ENCODE results near the gene ZNF616. TPM values are rescaled to one million over a fixed set of nuclear protein-coding genes. Genes with fewer than 3 reads are reported as not detected.
A peak's percentile ranks its signal among the peaks of the same experiment; 100 is the strongest.

The ZNF616 gene
- total RNA-seq, 4 donors from 2014 or later, result 1.1 to 5.3 (median 2.4) TPM

GRCh38 chr19:52172347-52172746, 32.6 kb upstream of the ZNF616 start:
- DNase-seq (no peak), ATAC-seq (no peak)
- Histone ChIP-seq H3K4me3 (peak overlapping the region in 2 of 4 donors; percentile 71 to 94), H3K9me3 (no peaks in the 10 kb centered on the region), H3K27me3 (no peaks in the 10 kb centered on the region), H3K36me3 (peaks cover 0 to 8% of the 10 kb centered on the region in 2 donors), H3K27ac (peak overlapping the region; percentile 78 to 85 (median 84)), H3K4me1 (peaks cover 7 to 9% of the 10 kb centered on the region in 2 donors)
- no peak for TF ChIP-seq POLR2A (IDR thresholded peaks at IDR 0.05)
- no peak for TF ChIP-seq CTCF (IDR thresholded peaks at IDR 0.05 in 4 of 5, conservative IDR thresholded peaks at IDR 0.05 in 1 of 5)
- intact Hi-C loops (cut with DNase I; ENCODE audit: low total_unique reads), result no loop called here
- in situ Hi-C loops (cut with MboI; ENCODE audit: low sequenced_read_pairs in 4 of 4), result no loop called here

- Histone ChIP-seq H3K27me3 (no peaks in the 10 kb centered on the region), H3K9me3 (no peaks in the 10 kb centered on the region), H3K27ac (peak within 1 kb of the TSS; percentile 78 to 85 (median 84)), H3K4me1 (peaks cover 7 to 9% of the 10 kb centered on the region in 2 donors), H3K36me3 (peaks cover 0 to 15% of the 10 kb centered on the region in 2 donors), H3K4me3 (peak within 1 kb of the TSS; percentile 71 to 94 (median 82))
- TF ChIP-seq POLR2A (IDR thresholded peaks at IDR 0.05) (peak in 1 of 2 donors; percentile 13), CTCF (IDR thresholded peaks at IDR 0.05 in 4 of 5, conservative IDR thresholded peaks at IDR 0.05 in 1 of 5) (no peak)
- peak; percentile 91 to 92 for ATAC-seq
- intact Hi-C loops (cut with DNase I; ENCODE audit: low total_unique reads) (loop anchor here (1.0 kb wide), 2 partner anchors 18 to 31 kb away; no protein-coding TSS in a partner anchor), in situ Hi-C loops (cut with MboI; ENCODE audit: low sequenced_read_pairs in 4 of 4) (no loop called here)
- peak; percentile 83 to 84 for DNase-seq
These were observed 31.8 kb upstream of the ZNF616 start, which contains the start of gene ZNF836 for GRCh38 chr19:52171321-52172169. TSS of gene ZNF836 (minus strand) at chr19:52171621. CDS start at chr19:52168072, 3,549 bp downstream.

DNA sequence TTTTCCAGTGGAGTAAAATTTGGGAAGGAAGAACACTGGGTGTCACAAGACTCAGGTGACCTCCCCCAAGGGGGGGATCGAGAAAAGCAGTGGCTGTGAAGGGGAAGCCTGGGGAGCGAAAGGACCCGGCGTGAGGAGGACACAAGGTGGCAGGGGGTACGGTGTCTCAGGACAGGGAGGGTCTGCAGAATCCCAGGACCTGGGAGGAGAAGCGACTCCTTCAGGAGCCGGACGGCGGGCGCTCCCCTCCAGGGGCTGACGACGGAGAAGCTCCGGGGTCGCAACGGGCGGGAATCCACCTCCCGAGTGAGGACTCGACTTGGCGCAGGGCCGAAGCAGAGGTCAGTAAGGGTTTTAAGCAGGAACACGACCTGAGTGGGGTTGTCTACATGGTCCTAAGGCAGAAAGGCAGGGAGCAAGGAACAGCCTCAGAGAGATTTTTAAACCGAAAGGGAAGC, 31.2 kb upstream of the ZNF616 start:
- no peak for DNase-seq
- Histone ChIP-seq H3K36me3 (peaks cover 0 to 21% of the 10 kb centered on the region in 2 donors), H3K4me1 (peaks cover 7 to 9% of the 10 kb centered on the region in 2 donors), H3K9me3 (no peaks in the 10 kb centered on the region), H3K27me3 (no peaks in the 10 kb centered on the region), H3K4me3 (peak overlapping the region; percentile 71 to 94 (median 82)), H3K27ac (peak overlapping the region; percentile 78 to 85 (median 84))
- in situ Hi-C loops (cut with MboI; ENCODE audit: low sequenced_read_pairs in 4 of 4), result no loop called here
- TF ChIP-seq CTCF (IDR thresholded peaks at IDR 0.05 in 4 of 5, conservative IDR thresholded peaks at IDR 0.05 in 1 of 5), result no peak
- no peak for TF ChIP-seq POLR2A (IDR thresholded peaks at IDR 0.05)
- peak; percentile 57 to 74 for ATAC-seq
- intact Hi-C loops (cut with DNase I; ENCODE audit: low total_unique reads), result loop anchor here (1.0 kb wide), 2 partner anchors 18 to 31 kb away; no protein-coding TSS in a partner anchor

DNA sequence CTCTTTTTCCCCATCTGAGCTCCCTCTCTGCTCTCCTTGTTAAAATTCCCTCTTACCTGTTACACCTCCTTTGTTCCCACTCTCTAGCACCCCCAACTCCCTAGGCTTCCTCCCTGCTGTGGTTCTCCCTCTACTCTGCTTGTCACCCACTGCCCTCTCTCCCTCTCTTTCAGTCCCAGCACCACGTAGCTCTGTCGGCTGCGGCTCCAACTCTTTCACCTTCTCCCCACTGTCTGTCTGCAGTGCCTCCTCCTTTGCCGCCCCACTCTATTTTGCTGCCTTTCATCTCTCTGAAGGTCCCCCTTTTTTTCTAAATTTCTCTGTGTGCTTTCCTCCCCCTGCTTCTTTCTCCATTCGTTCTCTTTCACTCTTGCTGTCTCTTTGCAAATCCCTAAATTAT, 30.6 kb upstream of the ZNF616 start:
- DNase-seq, result no peak
- Histone ChIP-seq H3K27me3 (no peaks in the 10 kb centered on the region), H3K36me3 (peaks cover 0 to 26% of the 10 kb centered on the region in 2 donors), H3K4me3 (peak overlapping the region; percentile 71 to 94 (median 82)), H3K27ac (peak overlapping the region; percentile 78 to 85 (median 84)), H3K4me1 (peaks cover 7 to 9% of the 10 kb centered on the region in 2 donors), H3K9me3 (no peaks in the 10 kb centered on the region)
- intact Hi-C loops (cut with DNase I; ENCODE audit: low total_unique reads), result no loop called here
- no peak for TF ChIP-seq CTCF (IDR thresholded peaks at IDR 0.05 in 4 of 5, conservative IDR thresholded peaks at IDR 0.05 in 1 of 5)
- no peak for TF ChIP-seq POLR2A (IDR thresholded peaks at IDR 0.05)
- ATAC-seq, result no peak
- in situ Hi-C loops (cut with MboI; ENCODE audit: low sequenced_read_pairs in 4 of 4), result no loop called here
